HG02840 (cell line): ENCODE results near the gene LRRC14B.

ENCODE experiments used
- ATAC-seq: cut with Tn5 transposase; IDR thresholded peaks from one replicate; pipeline ENCODE4 v1.9.1; 2021; ENCODE audit warnings: mild to moderate bottlenecking, moderate library complexity, moderate number of reproducible peaks; ENCODE audit not compliant: unreplicated experiment, low FRiP score

The LRRC14B gene

GRCh38 chr5:191036-191948, at the start of gene LRRC14B:
TSS of gene LRRC14B (plus strand) at chr5:191495. CDS start at chr5:191539, 44 bp downstream.
- no peak for ATAC-seq

GRCh38 chr5:141761-142160, 49.5 kb upstream of the LRRC14B start:
- ATAC-seq: no peak

- ATAC-seq: no peak
Measured at GRCh38 chr5:142246-142810, 49.0 kb upstream of the LRRC14B start.

GRCh38 chr5:143041-143440, 48.3 kb upstream of the LRRC14B start:
- no peak for ATAC-seq

- ATAC-seq: no peak
Measured at GRCh38 chr5:144941-145340, 46.4 kb upstream of the LRRC14B start.

- ATAC-seq: no peak
Measured at GRCh38 chr5:145585-146323, 45.5 kb upstream of the LRRC14B start.

- no peak for ATAC-seq
Measured at GRCh38 chr5:147751-148150, 43.5 kb upstream of the LRRC14B start.

GRCh38 chr5:149745-150485, 41.4 kb upstream of the LRRC14B start:
- no peak for ATAC-seq

- no peak for ATAC-seq
Measured at GRCh38 chr5:150746-151145, 40.5 kb upstream of the LRRC14B start.

- no peak for ATAC-seq
Measured at GRCh38 chr5:152077-152476, 39.2 kb upstream of the LRRC14B start.

- no peak for ATAC-seq
Measured at GRCh38 chr5:153256-153655, 38.0 kb upstream of the LRRC14B start.

- no peak for ATAC-seq
Measured at GRCh38 chr5:154236-154635, 37.1 kb upstream of the LRRC14B start.

GRCh38 chr5:154826-155225, 36.5 kb upstream of the LRRC14B start:
- ATAC-seq: no peak

- ATAC-seq: no peak
Measured at GRCh38 chr5:155651-156410, 35.5 kb upstream of the LRRC14B start.

GRCh38 chr5:156411-157072, 34.8 kb upstream of the LRRC14B start:
- no peak for ATAC-seq

GRCh38 chr5:157126-157715, 34.1 kb upstream of the LRRC14B start:
- ATAC-seq: no peak

- ATAC-seq: no peak
Measured at GRCh38 chr5:157801-158200, 33.5 kb upstream of the LRRC14B start.

GRCh38 chr5:158807-159447, 32.4 kb upstream of the LRRC14B start:
- ATAC-seq: no peak
